H1 (cell line): ENCODE measurements around the gene NCAPG2. TPM values are rescaled to one million over a fixed set of nuclear protein-coding genes. Genes with fewer than 3 reads are reported as not detected.

Experiments used
- CTCF ChIA-PET: fragments of 300-600 bp; sonication (Branson Sonifier 250); formaldehyde crosslinking; loops from one replicate; lab custom pipeline; 2021; ENCODE audit not compliant: partially characterized antibody; lab: Charles Lee
- POLR2A ChIA-PET: fragments of 300-600 bp; sonication (Branson Sonifier 250); formaldehyde crosslinking; loops from one replicate; lab custom pipeline; 2021; ENCODE audit warnings: inconsistent platforms; ENCODE audit not compliant: partially characterized antibody; lab: Charles Lee
- DNase-seq, 2 experiments: peaks; one replicate each; pipeline versions ENCODE4 v3.0.0 to v3.0.0-alpha.2; 2010 to 2022; ENCODE audit warnings: low spot score in 2 of 2, low read depth in 1 of 2, mixed read lengths in 1 of 2
- FAIRE-seq: peaks from 2 replicates; lab custom pipeline; 2011; peaks lifted over from hg19 to GRCh38; lab: Jason Lieb, UNC
- H2AFZ ChIP-seq: 2 replicates; pipeline ENCODE4 v1.8.1; 2012; ENCODE audit warnings: low read length, inconsistent platforms
- H2AK5ac ChIP-seq: 2 replicates; pipeline ENCODE4 v1.6.1; 2013; ENCODE audit warnings: low read depth, low read length
- H2BK120ac ChIP-seq: replicated peaks from 2 replicates; pipeline ENCODE3; 2013; ENCODE audit warnings: low read depth, low read length, inconsistent platforms
- H2BK12ac ChIP-seq: 2 replicates; pipeline ENCODE4 v1.6.1; 2013; ENCODE audit warnings: low read depth, low read length
- H2BK15ac ChIP-seq: 2 replicates; pipeline ENCODE4 v1.6.1; 2013; ENCODE audit warnings: low read length
- H2BK20ac ChIP-seq: 2 replicates; pipeline ENCODE4 v1.6.1; 2013; ENCODE audit warnings: low read length
- H2BK5ac ChIP-seq: 2 replicates; pipeline ENCODE4 v1.6.1; 2013; ENCODE audit warnings: low read depth, low read length
- H3K14ac ChIP-seq: 2 replicates; pipeline ENCODE4 v1.6.1; 2013; ENCODE audit warnings: inconsistent platforms; ENCODE audit not compliant: insufficient read length
- H3K18ac ChIP-seq: 2 replicates; pipeline ENCODE4 v1.6.1; 2013; ENCODE audit warnings: low read length; ENCODE audit errors: extremely low read depth
- H3K23ac ChIP-seq: 2 replicates; pipeline ENCODE4 v1.6.1; 2013; ENCODE audit warnings: inconsistent platforms; ENCODE audit not compliant: insufficient read length
- H3K23me2 ChIP-seq: 2 replicates; pipeline ENCODE4 v1.6.1; 2013; ENCODE audit warnings: low read depth, low read length
- H3K27ac ChIP-seq: 2 replicates; pipeline ENCODE4 v1.6.1; 2011; ENCODE audit warnings: low read depth, low read length, inconsistent platforms
- H3K27me3 ChIP-seq, 4 experiments: replicated peaks in 1 of 4; 1 replicate in 1 of 4; 2 replicates in 3 of 4; pipeline versions ENCODE4 v1.6.1 to v1.8.1; 2011 to 2013; ENCODE audit warnings: low read length in 3 of 4, mild to moderate bottlenecking in 3 of 4, inconsistent platforms in 2 of 4, mixed read lengths in 2 of 4, moderate library complexity in 1 of 4; ENCODE audit not compliant: control insufficient read depth in 3 of 4, insufficient read depth in 3 of 4; ENCODE audit errors: extremely low read depth in 1 of 4
- H3K36me3 ChIP-seq, 4 experiments: 2 replicates each; pipeline versions ENCODE4 v1.6.1 to v1.8.1; 2011 to 2013; ENCODE audit warnings: mild to moderate bottlenecking in 4 of 4, low read length in 3 of 4, moderate library complexity in 2 of 4, control low read depth in 1 of 4, inconsistent platforms in 1 of 4; ENCODE audit not compliant: insufficient read depth in 4 of 4, control insufficient read depth in 2 of 4
- H3K4ac ChIP-seq: replicated peaks from 2 replicates; pipeline ENCODE3; 2013; ENCODE audit warnings: low read length, low read depth, mixed read lengths, inconsistent platforms; ENCODE audit not compliant: insufficient read length
- H3K4me1 ChIP-seq, 4 experiments: replicated peaks in 1 of 4; 1 replicate in 1 of 4; 2 replicates in 3 of 4; pipeline versions ENCODE4 v1.6.1 to v1.8.1; 2011 to 2013; ENCODE audit warnings: low read length in 3 of 4, inconsistent platforms in 2 of 4, mixed read lengths in 1 of 4; ENCODE audit not compliant: insufficient read depth in 4 of 4, control insufficient read depth in 3 of 4
- H3K4me2 ChIP-seq, 2 experiments: 2 replicates each; pipeline versions ENCODE4 v1.6.1 to v1.8.1; 2011 to 2013; ENCODE audit warnings: low read depth in 2 of 2, low read length in 2 of 2, control low read depth in 1 of 2, inconsistent platforms in 1 of 2, mild to moderate bottlenecking in 1 of 2; ENCODE audit not compliant: insufficient read depth in 1 of 2
- H3K4me3 ChIP-seq, 4 experiments: fragments of 200-600, 300-600 bp in 1 of 4; sonication (generic), shearing (Covaris generic), sonication (Bioruptor Twin) in 1 of 4; 2 replicates each; pipeline versions ENCODE4 v1.5.1 to v1.8.1; 2011 to 2016; ENCODE audit warnings: low read length in 4 of 4, low read depth in 3 of 4, control low read depth in 2 of 4, inconsistent platforms in 2 of 4, mild to moderate bottlenecking in 2 of 4, mixed read lengths in 1 of 4, moderate library complexity in 1 of 4; ENCODE audit not compliant: insufficient read depth in 2 of 4; ENCODE audit errors: extremely low read depth in 1 of 4
- H3K56ac ChIP-seq: replicated peaks from 2 replicates; pipeline ENCODE3; 2013; ENCODE audit warnings: low read depth, mild to moderate bottlenecking, mixed read lengths, low read length, inconsistent platforms; ENCODE audit not compliant: insufficient read length
- H3K79me1 ChIP-seq: 2 replicates; pipeline ENCODE4 v1.6.1; 2013; ENCODE audit warnings: low read depth, low read length, control low read depth
- H3K79me2 ChIP-seq, 2 experiments: 2 replicates each; pipeline versions ENCODE4 v1.6.1 to v1.8.1; 2012 to 2013; ENCODE audit warnings: low read length in 2 of 2, mild to moderate bottlenecking in 2 of 2, inconsistent platforms in 1 of 2; ENCODE audit not compliant: insufficient read depth in 2 of 2, control insufficient read depth in 1 of 2
- H3K9ac ChIP-seq, 4 experiments: replicated peaks in 1 of 4; 1 replicate in 1 of 4; 2 replicates in 3 of 4; pipeline versions ENCODE4 v1.6.1 to v1.8.1; 2011 to 2013; ENCODE audit warnings: low read depth in 3 of 4, low read length in 3 of 4, control low read depth in 2 of 4, mild to moderate bottlenecking in 2 of 4, moderate library complexity in 2 of 4, inconsistent platforms in 1 of 4; ENCODE audit errors: extremely low read depth in 1 of 4
- H3K9me3 ChIP-seq, 2 experiments: 2 replicates each; pipeline versions ENCODE4 v1.6.1 to v1.8.1; 2012 to 2013; ENCODE audit warnings: mild to moderate bottlenecking in 2 of 2, moderate library complexity in 2 of 2, control low read depth in 1 of 2, inconsistent platforms in 1 of 2, low read depth in 1 of 2, low read length in 1 of 2, mixed read lengths in 1 of 2; ENCODE audit not compliant: insufficient read depth in 2 of 2
- H4K20me1 ChIP-seq, 2 experiments: replicated peaks in 1 of 2; 2 replicates each; pipeline versions ENCODE3 to v1.8.1; 2011 to 2013; ENCODE audit warnings: inconsistent platforms in 2 of 2, low read length in 2 of 2, mild to moderate bottlenecking in 1 of 2; ENCODE audit not compliant: insufficient read depth in 2 of 2, control insufficient read depth in 1 of 2
- H4K5ac ChIP-seq: 2 replicates; pipeline ENCODE4 v1.6.1; 2013; ENCODE audit warnings: low read length, low read depth, mixed read lengths, inconsistent platforms; ENCODE audit not compliant: insufficient read length
- H4K8ac ChIP-seq: 2 replicates; pipeline ENCODE4 v1.8.0; 2013; ENCODE audit warnings: mild to moderate bottlenecking, moderate library complexity, low read length, inconsistent platforms; ENCODE audit not compliant: insufficient read depth; ENCODE audit errors: extremely low read depth
- H4K91ac ChIP-seq: replicated peaks from 2 replicates; pipeline ENCODE3; 2013; ENCODE audit warnings: low read length, mixed read lengths, inconsistent platforms; ENCODE audit not compliant: insufficient read length
- POLR2A ChIP-seq, 2 experiments: IDR thresholded peaks; 1 replicate in 1 of 2; 2 replicates in 1 of 2; pipeline ENCODE4 v1.6.1; 2011; ENCODE audit warnings: low read depth in 2 of 2, low read length in 2 of 2, mild to moderate bottlenecking in 2 of 2; ENCODE audit errors: control extremely low read depth in 1 of 2
- WGBS, 2 experiments: shearing (Covaris generic) in 1 of 2; methylation state at CpG; one replicate each; pipeline versions ENCODE4 v1.1.6 to v1.1.7; 2013 to 2015; ENCODE audit warnings: low lambda C conversion rate in 2 of 2, mixed read lengths in 2 of 2, inconsistent platforms in 1 of 2, low coverage in 1 of 2, missing lambda C conversion rate in 1 of 2; ENCODE audit not compliant: insufficient replicate concordance in 2 of 2, insufficient coverage in 1 of 2, insufficient read length in 1 of 2; ENCODE audit errors: extremely low coverage in 1 of 2, missing lambda C conversion rate in 1 of 2; 5-methylcytosine and 5-hydroxymethylcytosine counted together
- polyA plus RNA-seq, 7 experiments: library from polyadenylated mRNA; depleted of rRNA in 3 of 7; stranded (reverse) in 5 of 7; unstranded in 2 of 7; fragments of >200 nt in 5 of 7; fragments of 200-250 nt in 2 of 7; gene quantifications; 1 replicate in 5 of 7; 2 replicates in 1 of 7; 4 replicates in 1 of 7; pipeline versions ENCODE4 v1.2.1 to v1.2.3, GENCODE V29; 2011 to 2013; ENCODE audit warnings: missing spikeins in 2 of 7, mixed read lengths in 2 of 7
- total RNA-seq: library from RNA; stranded (reverse); fragmentation: NEBNext Ultra II Directional; extraction: Animal tissue kit (Norgen Biotek cat#: 25700); gene quantifications from 2 replicates; pipeline ENCODE4 v1.2.1, GENCODE V29; 2021

The NCAPG2 gene
- total and polyA plus RNA-seq, 2 of the 8 experiments (the other 6 are each of a cell fraction or from before 2014, with no cell fraction given) = 49.9 to 119 TPM

DNA sequence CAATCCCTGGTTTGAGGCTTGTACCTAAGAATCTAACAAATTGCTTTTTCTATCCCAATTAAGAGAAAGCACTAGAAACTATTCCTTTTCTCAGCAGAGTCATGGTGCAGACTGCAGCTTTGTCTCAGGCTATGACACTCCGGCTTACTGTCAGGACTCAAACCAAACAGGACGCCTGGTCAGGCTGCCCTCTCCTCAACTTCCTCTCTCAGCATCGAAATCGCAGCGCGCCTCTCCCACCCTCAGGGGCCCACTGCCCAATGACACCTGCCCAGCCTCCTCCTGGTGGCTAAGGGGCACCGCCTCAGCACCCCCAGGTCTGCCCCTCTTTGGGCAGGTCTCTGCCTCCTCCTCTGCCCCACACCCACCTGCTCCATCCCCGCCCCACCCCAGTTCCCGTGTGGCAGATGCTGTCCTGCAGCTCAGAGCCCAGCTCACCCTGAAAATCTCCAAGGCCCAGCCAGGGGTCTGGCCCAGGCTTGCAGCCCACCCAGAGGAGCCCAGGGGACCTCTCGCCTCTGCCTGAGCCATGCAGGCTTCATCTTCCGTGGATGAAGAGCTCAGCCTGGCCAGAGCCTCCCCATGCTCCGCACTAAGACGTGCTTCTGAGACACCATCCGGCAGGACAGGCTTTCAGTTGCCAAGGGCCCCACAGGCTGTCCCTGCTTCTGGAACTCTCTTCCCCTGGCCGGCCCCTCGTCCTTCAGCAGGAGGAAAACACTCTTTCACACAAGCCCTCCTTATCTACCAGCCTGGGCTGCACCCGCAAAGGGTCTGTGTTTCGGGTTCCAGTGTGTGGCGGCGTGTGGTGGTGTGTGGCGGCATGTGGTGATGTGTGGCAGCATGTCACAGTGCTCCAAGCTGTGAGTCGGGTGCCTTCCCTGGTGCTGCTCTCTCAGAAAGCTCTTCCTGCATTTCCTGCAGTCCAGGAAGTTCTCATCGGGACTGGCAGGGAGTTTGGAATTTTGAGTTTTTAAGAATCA lies 100.5 kb downstream of the NCAPG2 start:
- Histone ChIP-seq H3K14ac (no peak overlapping the region), H2BK20ac (no peak overlapping the region), H4K8ac (no peak overlapping the region; the same call in 1 of the 2 replicates), H3K9me3 (no peaks in the 10 kb centered on the region), H3K79me1 (no peaks in the 10 kb centered on the region), H2BK5ac (no peak overlapping the region), H3K36me3 (peaks cover 2 to 18% (median 4%) of the 10 kb centered on the region in 4 experiments; a peak in 5 of 8 replicates), H3K23ac (no peak overlapping the region), H2BK120ac (no peak overlapping the region), H3K27me3 (no peaks in the 10 kb centered on the region), H4K91ac (no peak overlapping the region), H3K27ac (no peak overlapping the region), H2AK5ac (no peak overlapping the region), H4K5ac (no peak overlapping the region), H3K4ac (no peak overlapping the region), H3K4me3 (no peak overlapping the region), H2BK12ac (no peak overlapping the region), H4K20me1 (no peaks in the 10 kb centered on the region), H3K4me1 (peaks cover 0 to 2% (median 0%) of the 10 kb centered on the region in 4 experiments; a peak in 1 of 7 replicates), H3K56ac (no peak overlapping the region), H3K9ac (no peak overlapping the region; a peak in 1 of 7 replicates), H2AFZ (no peak overlapping the region), H2BK15ac (no peak overlapping the region), H3K18ac (no peak overlapping the region; the same call in 1 of the 2 replicates), H3K79me2 (no peaks in the 10 kb centered on the region), H3K23me2 (no peaks in the 10 kb centered on the region), H3K4me2 (no peak overlapping the region)
- DNase-seq (no peak), FAIRE-seq (no peak)
- ChIA-PET POLR2A (interaction anchor here (1.0 kb wide), 1 partner anchor 11 kb away, joined by 3 read pairs; no protein-coding TSS in a partner anchor), CTCF (interaction anchor here (0.7 kb wide), 1 partner anchor 1241 kb away, joined by 3 read pairs; no protein-coding TSS in a partner anchor)
- WGBS, 2 experiments = 93% methylated on average over 22 of the region's 23 CpGs; no CpG with 5 or more reads in 1 of the 2 experiments
- no peak for TF ChIP-seq POLR2A (IDR thresholded peaks at IDR 0.05; ENCODE audit: control extremely low read depth in 1 of 2, low read depth in 2 of 2, low read length in 2 of 2)
